ENCODE data around the gene SEMA6D.

The SEMA6D gene

DNA sequence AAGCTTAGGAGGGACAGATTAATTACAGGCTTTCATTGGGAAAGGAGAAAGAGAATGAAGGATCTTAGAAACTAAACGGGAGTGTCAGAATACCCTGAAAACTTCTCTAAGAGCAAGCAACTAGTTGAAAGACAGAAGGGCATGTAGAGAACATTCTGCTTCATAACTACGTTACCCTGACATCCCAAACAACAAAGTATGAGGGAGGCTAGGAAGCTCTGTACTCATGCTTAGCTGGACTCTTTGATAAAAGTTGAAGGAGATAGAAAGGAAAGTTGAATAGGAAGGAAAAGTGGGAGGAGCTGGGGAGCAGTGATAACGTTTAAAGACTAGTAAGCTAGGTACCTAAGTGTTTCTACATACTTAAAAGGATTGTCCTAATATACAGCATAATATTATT lies 64.2 kb downstream of the SEMA6D start:
- TF ChIP-seq, protein P1, sequence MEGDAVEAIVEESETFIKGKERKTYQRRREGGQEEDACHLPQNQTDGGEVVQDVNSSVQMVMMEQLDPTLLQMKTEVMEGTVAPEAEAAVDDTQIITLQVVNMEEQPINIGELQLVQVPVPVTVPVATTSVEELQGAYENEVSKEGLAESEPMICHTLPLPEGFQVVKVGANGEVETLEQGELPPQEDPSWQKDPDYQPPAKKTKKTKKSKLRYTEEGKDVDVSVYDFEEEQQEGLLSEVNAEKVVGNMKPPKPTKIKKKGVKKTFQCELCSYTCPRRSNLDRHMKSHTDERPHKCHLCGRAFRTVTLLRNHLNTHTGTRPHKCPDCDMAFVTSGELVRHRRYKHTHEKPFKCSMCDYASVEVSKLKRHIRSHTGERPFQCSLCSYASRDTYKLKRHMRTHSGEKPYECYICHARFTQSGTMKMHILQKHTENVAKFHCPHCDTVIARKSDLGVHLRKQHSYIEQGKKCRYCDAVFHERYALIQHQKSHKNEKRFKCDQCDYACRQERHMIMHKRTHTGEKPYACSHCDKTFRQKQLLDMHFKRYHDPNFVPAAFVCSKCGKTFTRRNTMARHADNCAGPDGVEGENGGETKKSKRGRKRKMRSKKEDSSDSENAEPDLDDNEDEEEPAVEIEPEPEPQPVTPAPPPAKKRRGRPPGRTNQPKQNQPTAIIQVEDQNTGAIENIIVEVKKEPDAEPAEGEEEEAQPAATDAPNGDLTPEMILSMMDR (IDR thresholded peaks at IDR 0.05; ENCODE audit: low read depth, low read length) = no peak
- no peak for DNase-seq (ENCODE audit: extremely low read depth, low read depth)

DNA sequence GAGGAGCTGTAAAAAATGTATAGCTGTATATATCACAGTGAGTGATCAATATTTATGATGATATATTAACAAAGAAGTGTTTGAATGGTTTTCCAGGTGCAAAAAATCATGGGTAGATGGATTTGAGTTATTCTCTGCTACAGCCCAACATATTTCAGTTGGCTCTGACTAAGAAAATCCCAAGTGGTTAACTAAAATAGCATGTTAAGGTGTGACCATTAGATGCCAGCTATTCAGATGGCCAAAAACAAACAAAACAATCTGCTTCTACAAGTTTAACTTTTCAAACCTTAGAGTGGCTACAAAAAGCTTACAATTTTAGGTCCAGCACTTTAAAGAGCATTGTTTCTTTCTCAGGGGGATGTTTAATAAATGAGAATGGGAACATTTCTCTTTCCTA lies 67.5 kb downstream of the SEMA6D start:
- no peak for DNase-seq (ENCODE audit: extremely low read depth, low read depth)
- TF ChIP-seq, protein P1 (IDR thresholded peaks at IDR 0.05; ENCODE audit: low read depth, low read length) = no peak

DNA sequence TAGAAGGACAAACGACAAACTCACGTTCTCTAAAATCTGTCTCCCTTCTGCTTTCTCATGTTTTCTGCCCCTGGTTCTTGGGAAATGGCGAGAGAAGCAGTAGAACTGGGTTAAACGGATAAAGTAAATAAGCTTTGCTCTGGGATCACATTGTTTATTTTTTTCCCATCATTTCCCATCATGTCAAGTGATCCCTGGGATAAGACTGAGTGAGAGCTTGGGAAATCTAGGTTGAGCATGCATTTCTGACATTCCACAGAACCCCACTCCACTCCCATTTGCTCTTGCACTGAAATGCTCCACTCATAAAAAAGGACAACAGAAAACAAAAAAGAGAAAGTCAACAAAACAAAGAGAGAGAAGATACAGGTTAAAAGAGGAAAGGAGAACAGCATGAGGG lies 69.1 kb downstream of the SEMA6D start:
- TF ChIP-seq, protein P1 (IDR thresholded peaks at IDR 0.05; ENCODE audit: low read depth, low read length) = no peak

DNA sequence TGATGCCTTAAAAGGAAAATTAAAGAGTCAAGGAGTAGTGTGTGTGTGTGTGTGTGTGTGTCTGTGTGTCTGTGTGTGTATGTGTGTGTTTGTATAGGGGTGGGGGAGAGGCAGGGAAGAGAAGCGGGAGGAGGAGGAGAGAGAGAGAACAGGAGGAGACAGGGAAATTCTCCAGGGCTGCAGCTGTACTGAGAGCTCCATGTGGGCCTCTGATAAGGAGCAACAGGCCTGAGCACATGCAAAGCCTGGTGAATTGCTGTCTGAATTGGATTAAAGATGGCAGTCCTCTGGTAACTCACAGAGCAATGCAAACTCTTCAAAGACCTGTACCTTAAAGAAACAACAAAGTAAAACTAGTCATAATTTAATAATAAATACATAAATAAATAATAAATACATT lies 70.6 kb downstream of the SEMA6D start:
- no peak for DNase-seq (ENCODE audit: extremely low read depth, low read depth)
- TF ChIP-seq, protein P1 (IDR thresholded peaks at IDR 0.05; ENCODE audit: low read depth, low read length) = no peak

More for the DNA sequence above, 69.1 kb downstream of the SEMA6D start:
- DNase-seq (ENCODE audit: extremely low read depth, low read depth) = no peak

DNA sequence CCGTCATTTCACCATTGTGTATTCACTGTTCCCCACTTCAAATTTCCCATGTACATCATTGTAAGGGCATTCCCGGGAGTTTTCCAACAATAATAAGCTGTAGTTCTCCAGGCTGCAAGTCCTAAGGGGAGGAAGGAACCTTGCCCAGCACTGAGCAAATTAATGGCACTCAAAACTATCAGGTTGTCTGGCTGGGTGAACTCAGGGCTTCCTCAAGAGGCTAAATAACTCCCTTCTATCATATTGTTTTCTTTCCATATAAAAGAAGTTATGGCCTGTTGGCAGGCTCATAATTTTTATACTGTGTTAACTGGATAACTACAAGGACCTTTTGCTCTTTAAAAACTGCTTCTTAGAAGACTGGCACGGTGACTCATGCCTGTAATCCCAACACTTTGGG lies 71.4 kb downstream of the SEMA6D start:
- no peak for DNase-seq (ENCODE audit: extremely low read depth, low read depth)
- TF ChIP-seq, protein P1 (IDR thresholded peaks at IDR 0.05; ENCODE audit: low read depth, low read length) = no peak

DNA sequence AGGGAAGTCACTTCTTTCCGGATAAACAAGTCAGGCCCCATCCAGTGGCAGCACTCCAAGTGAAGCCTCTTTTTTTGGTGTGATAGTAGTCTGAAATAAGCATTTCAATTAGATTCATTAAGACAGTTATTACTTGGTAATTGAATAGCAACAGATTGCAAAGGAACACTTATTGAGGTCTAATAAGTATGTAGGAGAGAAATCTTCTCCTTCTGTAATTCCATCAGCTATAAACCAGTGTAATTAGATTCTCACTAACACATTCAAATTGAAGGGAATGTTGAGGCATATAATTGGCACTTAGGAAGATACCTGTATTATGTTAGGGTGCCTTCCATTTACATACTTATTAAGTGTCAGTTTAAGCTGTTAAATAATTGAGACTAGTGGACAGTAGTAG lies 73.9 kb downstream of the SEMA6D start:
- DNase-seq (ENCODE audit: extremely low read depth, low read depth) = no peak
- TF ChIP-seq, protein P1 (IDR thresholded peaks at IDR 0.05; ENCODE audit: low read depth, low read length) = no peak

DNA sequence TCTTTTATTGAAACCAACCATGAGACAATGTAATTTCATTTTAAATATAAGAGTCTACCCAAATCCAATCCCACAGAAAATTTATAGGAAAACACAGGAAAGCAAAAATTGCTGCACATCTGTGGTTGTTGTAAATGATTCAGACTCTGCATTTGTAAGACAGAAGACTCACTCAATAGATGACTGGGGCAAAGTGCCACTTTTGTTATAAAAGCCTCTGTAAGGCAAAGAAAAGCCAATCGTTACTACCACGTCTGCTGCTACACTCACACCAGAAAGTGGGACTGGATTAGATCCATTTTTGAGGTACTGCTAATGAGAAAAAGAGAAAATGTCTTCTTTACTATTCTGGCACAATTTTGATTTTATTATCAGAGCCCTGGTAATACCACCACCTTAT lies 74.9 kb downstream of the SEMA6D start:
- DNase-seq (ENCODE audit: extremely low read depth, low read depth) = no peak
- TF ChIP-seq, protein P1 (IDR thresholded peaks at IDR 0.05; ENCODE audit: low read depth, low read length) = no peak

All from AG09319 (cell line).